H9 (cell line): ENCODE results near the gene SLIRP. TPM values are rescaled to one million over a fixed set of nuclear protein-coding genes. Genes with fewer than 3 reads are reported as not detected.

Experiments
- DNase-seq: peaks from one replicate; pipeline ENCODE4 v3.0.0-alpha.2; 2017
- H2AFZ ChIP-seq: one replicate; pipeline ENCODE4 v1.6.1; 2013; ENCODE audit warnings: mild to moderate bottlenecking, low read length, control low read depth, moderate library complexity
- H2AK5ac ChIP-seq: 2 replicates; pipeline ENCODE4 v1.6.1; 2013; ENCODE audit warnings: low read length, control low read depth, mixed read lengths; ENCODE audit not compliant: insufficient read length
- H2BK120ac ChIP-seq: one replicate; pipeline ENCODE4 v1.6.1; 2013; ENCODE audit warnings: low read depth, mild to moderate bottlenecking, low read length, control low read depth, inconsistent platforms; ENCODE audit not compliant: poor library complexity, severe bottlenecking
- H2BK12ac ChIP-seq: 2 replicates; pipeline ENCODE4 v1.6.1; 2013; ENCODE audit warnings: low read length, control low read depth, mixed read lengths, low read depth; ENCODE audit not compliant: insufficient read length
- H2BK15ac ChIP-seq: 2 replicates; pipeline ENCODE4 v1.6.1; 2013; ENCODE audit warnings: low read depth, low read length, control low read depth
- H2BK20ac ChIP-seq: one replicate; pipeline ENCODE4 v1.6.1; 2013; ENCODE audit warnings: low read depth, mild to moderate bottlenecking, low read length, control low read depth, inconsistent platforms; ENCODE audit not compliant: poor library complexity, severe bottlenecking
- H2BK5ac ChIP-seq: 2 replicates; pipeline ENCODE4 v1.6.1; 2013; ENCODE audit warnings: low read length, control low read depth, mixed read lengths; ENCODE audit not compliant: insufficient read length
- H3K14ac ChIP-seq: 2 replicates; pipeline ENCODE4 v1.6.1; 2013; ENCODE audit warnings: low read length, control low read depth; ENCODE audit not compliant: insufficient read depth
- H3K18ac ChIP-seq: 2 replicates; pipeline ENCODE4 v1.6.1; 2013; ENCODE audit warnings: low read depth, mild to moderate bottlenecking, mixed read lengths, low read length, control low read depth; ENCODE audit not compliant: insufficient read length
- H3K23ac ChIP-seq: 2 replicates; pipeline ENCODE4 v1.6.1; 2013; ENCODE audit warnings: low read length, control low read depth, mixed read lengths, low read depth; ENCODE audit not compliant: insufficient read length
- H3K23me2 ChIP-seq: 2 replicates; pipeline ENCODE4 v1.6.1; 2013; ENCODE audit warnings: low read depth, mild to moderate bottlenecking, mixed read lengths, low read length, control low read depth; ENCODE audit not compliant: insufficient read length, poor library complexity, severe bottlenecking
- H3K27ac ChIP-seq: 2 replicates; pipeline ENCODE4 v1.5.1; 2013; ENCODE audit warnings: low read length, control low read depth, mixed read lengths, low read depth; ENCODE audit not compliant: insufficient read length
- H3K27me3 ChIP-seq: 2 replicates; pipeline ENCODE4 v1.6.1; 2013; ENCODE audit warnings: low read length, control low read depth, inconsistent platforms; ENCODE audit not compliant: insufficient read depth
- H3K4ac ChIP-seq: 2 replicates; pipeline ENCODE4 v1.6.1; 2013; ENCODE audit warnings: low read depth, mild to moderate bottlenecking, control low read depth, inconsistent platforms, low read length, moderate library complexity
- H3K4me1 ChIP-seq: 2 replicates; pipeline ENCODE4 v1.6.1; 2013; ENCODE audit warnings: low read length, control low read depth, inconsistent platforms; ENCODE audit not compliant: insufficient read depth
- H3K4me2 ChIP-seq: 2 replicates; pipeline ENCODE4 v1.6.1; 2013; ENCODE audit warnings: low read length, control low read depth, mixed read lengths; ENCODE audit not compliant: insufficient read length, insufficient read depth
- H3K56ac ChIP-seq: 2 replicates; pipeline ENCODE4 v1.6.1; 2013; ENCODE audit warnings: low read depth, mild to moderate bottlenecking, mixed read lengths, low read length, control low read depth; ENCODE audit not compliant: insufficient read length
- H3K79me1 ChIP-seq: 2 replicates; pipeline ENCODE4 v1.6.1; 2013; ENCODE audit warnings: low read depth, mild to moderate bottlenecking, moderate library complexity, low read length, control low read depth, inconsistent platforms; ENCODE audit not compliant: insufficient read depth, poor library complexity, severe bottlenecking
- H3K79me2 ChIP-seq: 2 replicates; pipeline ENCODE4 v1.6.1; 2013; ENCODE audit warnings: low read length, control low read depth, inconsistent platforms; ENCODE audit not compliant: insufficient read depth
- H3K9ac ChIP-seq: 2 replicates; pipeline ENCODE4 v1.6.1; 2013; ENCODE audit warnings: low read length, control low read depth, mixed read lengths; ENCODE audit not compliant: insufficient read length; ENCODE audit errors: extremely low read depth
- H3K9me3 ChIP-seq: one replicate; pipeline ENCODE4 v1.6.1; 2013; ENCODE audit warnings: low read depth, low read length, inconsistent platforms; ENCODE audit not compliant: control insufficient read depth
- H3T11ph ChIP-seq: one replicate; pipeline ENCODE4 v1.6.1; 2013; ENCODE audit warnings: mild to moderate bottlenecking, low read length, control low read depth, inconsistent platforms
- H4K20me1 ChIP-seq: one replicate; pipeline ENCODE4 v1.6.1; 2013; ENCODE audit not compliant: control insufficient read depth, insufficient read length, insufficient read depth
- H4K5ac ChIP-seq: 2 replicates; pipeline ENCODE4 v1.6.1; 2013; ENCODE audit warnings: low read depth, mild to moderate bottlenecking, mixed read lengths, low read length, control low read depth; ENCODE audit not compliant: insufficient read length
- H4K8ac ChIP-seq: replicated peaks from 2 replicates; pipeline ENCODE4 v1.6.1; 2013; ENCODE audit warnings: low read length, control low read depth, mixed read lengths, low read depth; ENCODE audit not compliant: insufficient read length
- H4K91ac ChIP-seq: 2 replicates; pipeline ENCODE4 v1.6.1; 2013; ENCODE audit warnings: low read depth, mild to moderate bottlenecking, moderate library complexity, mixed read lengths, low read length, control low read depth; ENCODE audit not compliant: insufficient read length
- H3K27ac Mint-ChIP-seq, 3 experiments: 2 replicates in 2 of 3; 3 replicates in 1 of 3; pipeline ENCODE4 v1.8.0; 2020 to 2021; ENCODE audit warnings: mixed read lengths in 3 of 3, mild to moderate bottlenecking in 1 of 3, moderate library complexity in 1 of 3
- H3K27me3 Mint-ChIP-seq: 2 replicates; pipeline ENCODE4 v1.8.0; 2021; ENCODE audit warnings: low read depth, mild to moderate bottlenecking, moderate library complexity, mixed read lengths
- H3K36me3 Mint-ChIP-seq, 3 experiments: 2 replicates in 2 of 3; 3 replicates in 1 of 3; pipeline ENCODE4 v1.8.0; 2020 to 2021; ENCODE audit warnings: low read depth in 3 of 3, mixed read lengths in 3 of 3; ENCODE audit not compliant: insufficient read depth in 1 of 3
- H3K4me1 Mint-ChIP-seq, 2 experiments: 2 replicates each; pipeline ENCODE4 v1.8.0; 2020; ENCODE audit warnings: mixed read lengths in 2 of 2
- H3K4me3 Mint-ChIP-seq, 2 experiments: 2 replicates in 1 of 2; 3 replicates in 1 of 2; pipeline ENCODE4 v1.8.0; 2020 to 2021; ENCODE audit warnings: mild to moderate bottlenecking in 2 of 2, mixed read lengths in 2 of 2, moderate library complexity in 1 of 2
- H3K9me3 Mint-ChIP-seq, 2 experiments: 2 replicates in 1 of 2; 3 replicates in 1 of 2; pipeline ENCODE4 v1.8.0; 2020; ENCODE audit warnings: mild to moderate bottlenecking in 2 of 2, mixed read lengths in 2 of 2, moderate library complexity in 1 of 2
- CTCF ChIP-seq: fragments of 200-600 bp; sonication (generic); conservative IDR thresholded peaks from 3 replicates; pipeline ENCODE4 v1.8.0; 2021; ENCODE audit warnings: antibody characterized with exemption, mild to moderate bottlenecking
- WGBS: extraction: QIAGEN DNeasy Blood & Tissue Kit; methylation state at CpG from one replicate; pipeline ENCODE4 v1.1.7; 2013; ENCODE audit warnings: missing lambda C conversion rate, low lambda C conversion rate, mixed read lengths; ENCODE audit not compliant: insufficient read length; ENCODE audit errors: extremely low coverage; 5-methylcytosine and 5-hydroxymethylcytosine counted together
- total RNA-seq: library from RNA; stranded (reverse); gene quantifications from 2 replicates; pipeline ENCODE4 v1.2.1, GENCODE V29; 2021

Gene SLIRP
- total RNA-seq, 1 experiment from 2014 or later, result 337 TPM

DNA sequence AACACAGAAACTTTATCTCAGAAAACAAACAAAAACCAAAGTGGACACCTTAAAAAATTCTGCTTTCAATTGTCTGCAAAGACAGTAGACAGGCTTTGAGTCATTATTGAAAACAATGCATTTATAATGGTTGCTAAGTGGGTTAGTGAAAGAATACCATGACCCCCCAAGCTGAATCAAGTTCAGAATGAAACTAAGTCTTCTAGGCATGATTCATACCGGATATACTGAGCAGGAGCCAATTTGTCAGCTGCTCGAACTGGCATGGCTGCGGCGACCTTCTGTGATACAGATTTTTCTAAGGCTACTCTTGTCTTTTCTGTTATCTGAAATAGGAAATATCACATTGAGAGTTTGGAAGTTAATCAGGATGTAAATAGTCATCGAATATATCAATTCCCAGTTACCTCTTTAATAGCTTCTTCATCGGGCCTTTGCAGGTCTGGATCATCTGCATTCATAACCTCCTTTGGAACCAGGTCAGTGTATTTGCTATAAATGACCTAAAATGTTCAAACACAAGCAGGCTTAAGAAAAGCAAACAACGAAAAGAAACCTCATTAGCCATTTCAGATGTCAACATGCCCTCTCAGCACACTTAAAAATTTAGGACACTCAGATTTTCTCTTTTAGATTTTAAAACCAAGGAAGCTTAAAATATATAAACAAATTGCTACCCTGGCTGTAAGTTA, 30.8 kb downstream of the SLIRP start:
- DNase-seq, result no peak
- H2AK5ac ChIP-seq, result no peak overlapping the region
- no peak overlapping the region for H4K5ac ChIP-seq
- Mint-ChIP-seq H3K9me3 (no peaks in the 10 kb centered on the region), H3K27me3 (no peaks in the 10 kb centered on the region), H3K4me1 (no peaks in the 10 kb centered on the region), H3K36me3 (peaks cover 25 to 64% (median 62%) of the 10 kb centered on the region in 3 experiments), H3K4me3 (no peak overlapping the region), H3K27ac (no peak overlapping the region)
- no peak overlapping the region for H3K4me2 ChIP-seq
- H2BK15ac ChIP-seq, result no peak overlapping the region
- no peak overlapping the region for H4K91ac ChIP-seq
- H3K23ac ChIP-seq, result no peak overlapping the region
- no peak overlapping the region for H2BK120ac ChIP-seq
- H3K14ac ChIP-seq, result no peak overlapping the region
- H2AFZ ChIP-seq, result no peak overlapping the region
- no peak overlapping the region for H3K56ac ChIP-seq
- H3K27ac ChIP-seq, result no peak overlapping the region
- no peaks in the 10 kb centered on the region for H3K23me2 ChIP-seq
- H2BK5ac ChIP-seq, result no peak overlapping the region
- no peak overlapping the region for H2BK12ac ChIP-seq
- no CpG with 5 or more reads among the region's 7 CpGs for WGBS
- H3K18ac ChIP-seq, result no peak overlapping the region
- no peaks in the 10 kb centered on the region for H3K9me3 ChIP-seq
- no peaks in the 10 kb centered on the region for H3K79me1 ChIP-seq
- H3K9ac ChIP-seq, result no peak overlapping the region
- TF ChIP-seq CTCF, result no peak
- no peaks in the 10 kb centered on the region for H3K27me3 ChIP-seq
- no peak overlapping the region for H3K4ac ChIP-seq
- H2BK20ac ChIP-seq, result no peak overlapping the region
- no peak overlapping the region for H3T11ph ChIP-seq
- no peaks in the 10 kb centered on the region for H4K20me1 ChIP-seq
- H3K4me1 ChIP-seq, result no peaks in the 10 kb centered on the region
- no peaks in the 10 kb centered on the region; the same call in 1 of the 2 replicates for H3K79me2 ChIP-seq
- no peak overlapping the region for H4K8ac ChIP-seq
